C1 segment of cervical spinal cord (tissue), 14 donors: ENCODE measurements around the gene RAD54L.

Source experiments
- DNase-seq, 14 donors: peaks; one replicate each; lab custom pipeline; 2025; lab: John Stamatoyannopoulos, UW

RAD54L gene

GRCh38 chr1:46284597-46285564, 37.3 kb downstream of the RAD54L start:
- no peak for DNase-seq

- no peak for DNase-seq
Measured at GRCh38 chr1:46285730-46286477, 38.3 kb downstream of the RAD54L start.

GRCh38 chr1:46288485-46289133, 41.0 kb downstream of the RAD54L start:
- DNase-seq: no peak

GRCh38 chr1:46289134-46289494, 41.6 kb downstream of the RAD54L start:
- no peak for DNase-seq

GRCh38 chr1:46289976-46290375, 42.4 kb downstream of the RAD54L start:
- peak in 1 of 14 donors; percentile 2 for DNase-seq

GRCh38 chr1:46295306-46295705, 47.7 kb downstream of the RAD54L start:
- no peak for DNase-seq

GRCh38 chr1:46298387-46298786, 50.8 kb downstream of the RAD54L start:
- DNase-seq: no peak

- DNase-seq: peak in 1 of 14 donors; percentile 26
Measured at GRCh38 chr1:46300673-46301405, 53.3 kb downstream of the RAD54L start.

GRCh38 chr1:46301406-46301807, 53.8 kb downstream of the RAD54L start:
- DNase-seq: peak in 1 of 14 donors; percentile 38

GRCh38 chr1:46301808-46302640, 54.5 kb downstream of the RAD54L start:
- peak in 12 of 14 donors; percentile 41 to 77 (median 54) for DNase-seq

GRCh38 chr1:46302641-46303037, 55.1 kb downstream of the RAD54L start:
- DNase-seq: peak in 5 of 14 donors; percentile 41 to 80 (median 59)

- DNase-seq: peak; percentile 19 to 96 (median 89)
Measured at GRCh38 chr1:46303038-46303871, 55.7 kb downstream of the RAD54L start, which contains the start of the genes LRRC41 and UQCRH. TSS of gene LRRC41 (minus strand) at chr1:46303616. CDS start at chr1:46303322, 294 bp downstream. TSS of gene UQCRH (plus strand) at chr1:46303698. CDS start at chr1:46303767, 69 bp downstream.

GRCh38 chr1:46303872-46304326, 56.3 kb downstream of the RAD54L start:
- no peak for DNase-seq

- DNase-seq: no peak
Measured at GRCh38 chr1:46306159-46306530, 58.6 kb downstream of the RAD54L start.

- no peak for DNase-seq
Measured at GRCh38 chr1:46309401-46310159, 62.0 kb downstream of the RAD54L start.

GRCh38 chr1:46310321-46310720, 62.8 kb downstream of the RAD54L start:
- no peak for DNase-seq

- DNase-seq: no peak
Measured at GRCh38 chr1:46315669-46316403, 68.3 kb downstream of the RAD54L start.

GRCh38 chr1:46317323-46317722, 69.8 kb downstream of the RAD54L start:
- DNase-seq: no peak
